Measurements from ENCODE around the gene PPP1R9A.

DNA sequence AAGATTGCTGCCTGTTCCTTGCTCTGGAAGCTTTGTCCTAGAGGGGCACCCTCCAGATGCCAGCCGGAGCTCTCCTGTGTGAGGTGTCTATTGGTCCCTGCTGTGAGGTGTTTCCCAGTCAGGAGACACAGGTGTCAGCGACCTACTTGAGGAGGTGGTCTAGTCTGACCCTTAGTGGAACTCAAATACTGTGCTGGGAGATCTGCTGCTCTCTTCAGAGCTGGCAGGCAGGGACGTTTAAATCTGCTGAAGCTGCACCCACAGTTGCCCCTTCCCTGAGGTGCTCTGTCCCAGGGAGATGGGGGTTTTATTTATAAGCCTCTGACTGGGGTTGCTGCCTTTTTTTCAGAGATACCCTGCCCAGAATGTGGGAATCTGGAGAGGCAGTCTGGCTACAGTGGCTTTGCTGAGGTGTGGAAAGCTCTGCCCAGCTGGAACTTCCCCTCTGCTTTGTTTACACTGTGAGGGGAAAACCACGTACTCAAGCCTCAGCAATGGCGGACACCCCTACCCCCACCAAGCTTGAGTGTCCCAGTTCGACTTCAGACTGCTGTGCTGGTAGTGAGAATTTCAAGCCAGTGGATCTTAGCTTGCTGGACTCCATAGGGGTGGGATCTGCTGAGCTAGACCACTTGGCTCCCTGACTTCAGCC lies 119.2 kb downstream of the PPP1R9A start:
- no peak for TF ChIP-seq CTCF (conservative IDR thresholded peaks at IDR 0.05)
- no peak for TF ChIP-seq ZFX (IDR thresholded peaks at IDR 0.05)
